ENCODE measurements around the gene PTPRE.

Gene PTPRE

DNA sequence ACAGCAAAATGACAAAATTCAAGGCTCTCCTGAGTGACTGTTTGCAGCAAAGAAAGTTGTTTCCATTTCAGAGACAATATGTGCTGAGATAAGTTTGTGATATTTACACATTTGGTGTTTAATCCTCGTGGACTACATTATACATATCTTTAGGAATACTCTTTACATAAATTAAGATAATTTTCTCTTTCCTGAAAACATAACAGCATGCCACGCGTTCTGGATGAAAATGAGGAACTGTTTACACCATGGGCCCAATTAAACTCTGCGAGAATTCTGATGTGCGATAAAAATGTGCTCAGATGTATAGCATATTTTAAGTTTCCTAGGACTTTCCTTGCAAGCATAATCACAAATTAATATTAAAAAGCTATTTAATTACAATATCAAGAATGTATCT, 26.4 kb downstream of the PTPRE start:
- Histone ChIP-seq H3K4me3 (ENCODE audit: low read length) (no peak overlapping the region), H3K27ac (ENCODE audit: low read depth, low read length) (no peak overlapping the region), H3K9ac (ENCODE audit: low read depth, low read length) (no peak overlapping the region), H3K36me3 (ENCODE audit: insufficient read depth, low read length) (no peaks in the 10 kb centered on the region), H3K9me3 (ENCODE audit: insufficient read depth, low read depth, low read length) (no peaks in the 10 kb centered on the region), H3K4me1 (ENCODE audit: insufficient read depth, low read length) (peaks cover 7% of the 10 kb centered on the region; the same call in 1 of the 2 replicates), H3K27me3 (ENCODE audit: insufficient read depth, low read length) (no peaks in the 10 kb centered on the region)
- 98% methylated on average over 4 of the region's 5 CpGs for WGBS

DNA sequence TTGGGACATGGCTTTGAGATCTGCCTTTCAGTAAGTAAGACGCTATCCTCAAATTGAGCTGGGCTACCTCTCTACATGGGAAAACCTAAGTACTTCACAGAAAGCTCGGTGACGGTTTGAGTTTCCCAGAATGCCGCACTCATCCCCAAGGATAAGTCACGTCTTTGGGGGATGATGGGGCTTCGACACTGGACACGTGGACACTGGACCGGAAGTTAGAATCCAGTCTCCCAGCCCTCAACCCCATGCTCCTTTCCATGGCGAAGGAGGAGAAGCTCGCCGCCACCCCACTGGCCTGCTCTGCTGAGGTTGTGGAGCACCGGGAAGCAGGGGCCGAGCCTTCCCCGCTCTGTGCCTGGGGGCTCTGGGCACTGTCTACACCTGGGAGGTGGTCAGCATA, 27.5 kb downstream of the PTPRE start:
- WGBS = 95% methylated on average over 14 of the region's 14 CpGs
- Histone ChIP-seq H3K27ac (ENCODE audit: low read depth, low read length) (no peak overlapping the region), H3K9me3 (ENCODE audit: insufficient read depth, low read depth, low read length) (no peaks in the 10 kb centered on the region), H3K9ac (ENCODE audit: low read depth, low read length) (no peak overlapping the region), H3K27me3 (ENCODE audit: insufficient read depth, low read length) (no peaks in the 10 kb centered on the region), H3K36me3 (ENCODE audit: insufficient read depth, low read length) (no peaks in the 10 kb centered on the region), H3K4me1 (ENCODE audit: insufficient read depth, low read length) (peaks cover 7% of the 10 kb centered on the region; the same call in 1 of the 2 replicates), H3K4me3 (ENCODE audit: low read length) (no peak overlapping the region)

DNA sequence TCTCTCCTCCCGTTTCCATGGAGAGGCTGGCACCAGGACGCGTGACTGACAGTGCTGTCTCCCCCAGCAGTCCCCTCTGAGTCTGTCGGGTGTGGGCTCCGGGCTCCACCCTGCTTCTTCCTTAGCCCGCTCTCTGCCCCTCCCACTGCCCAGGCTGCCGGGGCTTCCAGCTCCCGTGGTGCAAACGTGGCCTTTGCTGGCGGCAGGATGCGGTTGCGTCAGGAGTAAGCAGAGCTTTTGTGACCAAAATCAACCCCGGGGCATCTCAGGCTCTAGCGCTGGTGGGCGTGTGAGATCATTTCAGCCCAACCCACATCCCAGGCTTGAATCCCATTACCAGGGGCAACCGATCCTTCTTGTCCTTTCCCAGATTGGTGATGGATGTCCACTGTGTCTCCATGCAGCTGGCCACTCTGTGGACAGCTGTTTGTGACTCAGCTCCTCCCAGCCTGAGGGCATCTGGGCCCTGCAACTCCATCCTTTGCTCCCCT, 28.2 kb downstream of the PTPRE start:
- Histone ChIP-seq H3K27ac (ENCODE audit: low read depth, low read length) (no peak overlapping the region), H3K9ac (ENCODE audit: low read depth, low read length) (no peak overlapping the region), H3K4me1 (ENCODE audit: insufficient read depth, low read length) (peaks cover 7% of the 10 kb centered on the region; the same call in 1 of the 2 replicates), H3K4me3 (ENCODE audit: low read length) (no peak overlapping the region), H3K9me3 (ENCODE audit: insufficient read depth, low read depth, low read length) (no peaks in the 10 kb centered on the region), H3K27me3 (ENCODE audit: insufficient read depth, low read length) (no peaks in the 10 kb centered on the region), H3K36me3 (ENCODE audit: insufficient read depth, low read length) (no peaks in the 10 kb centered on the region)
- 89% methylated on average over 16 of the region's 16 CpGs for WGBS

- Histone ChIP-seq H3K9me3 (ENCODE audit: insufficient read depth, low read depth, low read length) (no peaks in the 10 kb centered on the region), H3K4me1 (ENCODE audit: insufficient read depth, low read length) (peaks cover 7% of the 10 kb centered on the region; the same call in 1 of the 2 replicates), H3K9ac (ENCODE audit: low read depth, low read length) (no peak overlapping the region), H3K27me3 (ENCODE audit: insufficient read depth, low read length) (no peaks in the 10 kb centered on the region), H3K36me3 (ENCODE audit: insufficient read depth, low read length) (no peaks in the 10 kb centered on the region), H3K27ac (ENCODE audit: low read depth, low read length) (no peak overlapping the region), H3K4me3 (ENCODE audit: low read length) (no peak overlapping the region)
These were observed 30.2 kb downstream of the PTPRE start for GRCh38 chr10:127937069-127937468.

GRCh38 chr10:127937915-127938463, 31.1 kb downstream of the PTPRE start:
- WGBS = 88% methylated on average over 4 of the region's 5 CpGs
- Histone ChIP-seq H3K4me1 (ENCODE audit: insufficient read depth, low read length) (peaks cover 7% of the 10 kb centered on the region; the same call in 1 of the 2 replicates), H3K9ac (ENCODE audit: low read depth, low read length) (no peak overlapping the region), H3K4me3 (ENCODE audit: low read length) (no peak overlapping the region), H3K9me3 (ENCODE audit: insufficient read depth, low read depth, low read length) (no peaks in the 10 kb centered on the region), H3K27ac (ENCODE audit: low read depth, low read length) (no peak overlapping the region), H3K27me3 (ENCODE audit: insufficient read depth, low read length) (no peaks in the 10 kb centered on the region), H3K36me3 (ENCODE audit: insufficient read depth, low read length) (no peaks in the 10 kb centered on the region)

GRCh38 chr10:127939786-127940330, 33.0 kb downstream of the PTPRE start:
- Histone ChIP-seq H3K4me3 (ENCODE audit: low read length) (no peak overlapping the region), H3K27me3 (ENCODE audit: insufficient read depth, low read length) (no peaks in the 10 kb centered on the region), H3K9ac (ENCODE audit: low read depth, low read length) (no peak overlapping the region), H3K9me3 (ENCODE audit: insufficient read depth, low read depth, low read length) (no peaks in the 10 kb centered on the region), H3K27ac (ENCODE audit: low read depth, low read length) (no peak overlapping the region), H3K4me1 (ENCODE audit: insufficient read depth, low read length) (peaks cover 7% of the 10 kb centered on the region; the same call in 1 of the 2 replicates), H3K36me3 (ENCODE audit: insufficient read depth, low read length) (no peaks in the 10 kb centered on the region)
- WGBS = 91% methylated on average over 4 of the region's 4 CpGs

DNA sequence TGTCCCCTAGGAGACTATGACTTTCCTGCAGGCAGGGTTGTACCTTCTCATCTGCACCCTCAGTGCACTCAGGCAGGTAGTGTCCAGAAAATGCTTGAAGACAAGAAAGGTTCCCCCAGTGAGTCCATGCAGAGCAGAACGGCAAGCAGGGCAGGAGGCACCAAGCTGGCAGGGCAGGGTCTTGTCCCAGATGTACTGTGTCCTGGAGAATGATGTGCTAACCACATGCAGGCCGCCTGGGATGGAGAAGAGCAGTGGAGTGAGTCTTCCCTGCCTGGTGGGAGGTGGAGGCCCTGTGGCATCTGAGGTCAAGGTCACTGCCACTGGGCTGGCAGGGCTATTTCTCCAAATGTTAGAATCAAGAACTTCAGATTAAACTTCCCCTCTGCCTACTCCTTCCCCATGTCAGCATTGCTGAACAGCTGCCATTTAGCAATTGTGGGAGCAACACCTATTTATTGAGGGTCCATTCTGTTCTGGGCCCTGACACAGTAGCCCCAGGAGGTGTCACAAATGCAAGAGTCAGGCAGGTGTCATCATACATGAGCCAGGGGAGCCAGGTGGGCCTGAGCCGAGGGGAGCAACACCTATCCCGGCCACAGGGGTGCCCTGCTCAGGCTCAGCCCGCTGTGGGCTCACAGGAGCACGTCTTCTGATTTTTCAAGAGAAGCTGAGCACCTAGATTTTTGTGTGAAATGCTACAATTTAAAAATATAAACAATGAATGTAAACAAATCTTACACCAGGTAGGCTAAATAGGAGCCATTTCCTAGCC, 34.1 kb downstream of the PTPRE start:
- Histone ChIP-seq H3K27me3 (ENCODE audit: insufficient read depth, low read length) (no peaks in the 10 kb centered on the region), H3K36me3 (ENCODE audit: insufficient read depth, low read length) (no peaks in the 10 kb centered on the region), H3K4me1 (ENCODE audit: insufficient read depth, low read length) (peaks cover 7% of the 10 kb centered on the region; the same call in 1 of the 2 replicates), H3K9ac (ENCODE audit: low read depth, low read length) (no peak overlapping the region), H3K4me3 (ENCODE audit: low read length) (no peak overlapping the region), H3K27ac (ENCODE audit: low read depth, low read length) (no peak overlapping the region), H3K9me3 (ENCODE audit: insufficient read depth, low read depth, low read length) (no peaks in the 10 kb centered on the region)
- WGBS = 78% methylated on average over 6 of the region's 6 CpGs

- no peaks in the 10 kb centered on the region for H3K9me3 ChIP-seq (ENCODE audit: insufficient read depth, low read depth, low read length)
- H3K4me3 ChIP-seq (ENCODE audit: low read length) = no peak overlapping the region
- H3K9ac ChIP-seq (ENCODE audit: low read depth, low read length) = no peak overlapping the region
- H3K36me3 ChIP-seq (ENCODE audit: insufficient read depth, low read length) = no peaks in the 10 kb centered on the region
- 84% methylated on average over 7 of the region's 7 CpGs for whole genome bisulfite sequencing
- no peaks in the 10 kb centered on the region for H3K4me1 ChIP-seq (ENCODE audit: insufficient read depth, low read length)
- no peaks in the 10 kb centered on the region for H3K27me3 ChIP-seq (ENCODE audit: insufficient read depth, low read length)
- no peak overlapping the region for H3K27ac ChIP-seq (ENCODE audit: low read depth, low read length)
These were observed 35.9 kb downstream of the PTPRE start for GRCh38 chr10:127942811-127943210.

GRCh38 chr10:127943336-127943910, 36.5 kb downstream of the PTPRE start:
- H3K9ac ChIP-seq (ENCODE audit: low read depth, low read length) = no peak overlapping the region
- 89% methylated on average over 10 of the region's 10 CpGs for WGBS
- no peaks in the 10 kb centered on the region for H3K36me3 ChIP-seq (ENCODE audit: insufficient read depth, low read length)
- no peaks in the 10 kb centered on the region for H3K9me3 ChIP-seq (ENCODE audit: insufficient read depth, low read depth, low read length)
- H3K27me3 ChIP-seq (ENCODE audit: insufficient read depth, low read length) = no peaks in the 10 kb centered on the region
- no peak overlapping the region for H3K27ac ChIP-seq (ENCODE audit: low read depth, low read length)
- H3K4me3 ChIP-seq (ENCODE audit: low read length) = no peak overlapping the region
- no peaks in the 10 kb centered on the region for H3K4me1 ChIP-seq (ENCODE audit: insufficient read depth, low read length)

DNA sequence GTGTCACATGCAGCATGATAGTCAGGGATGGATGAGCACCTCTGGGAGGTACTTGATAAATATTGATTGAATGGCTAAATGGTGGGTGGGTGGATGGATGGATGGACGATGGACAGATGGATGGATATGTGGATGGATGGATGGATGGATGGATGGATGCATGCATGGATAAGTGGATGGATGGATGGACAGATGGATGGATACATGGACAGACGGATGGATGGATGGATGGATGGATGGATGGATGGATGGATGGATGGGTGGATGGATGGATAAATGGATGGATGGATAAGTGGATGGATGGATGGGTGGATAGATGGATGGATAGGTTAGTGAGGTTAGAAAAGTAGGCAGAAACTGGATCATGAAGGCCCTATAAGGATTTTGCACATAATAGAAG, 37.4 kb downstream of the PTPRE start:
- H3K9ac ChIP-seq (ENCODE audit: low read depth, low read length) = no peak overlapping the region
- no peaks in the 10 kb centered on the region for H3K9me3 ChIP-seq (ENCODE audit: insufficient read depth, low read depth, low read length)
- H3K27ac ChIP-seq (ENCODE audit: low read depth, low read length) = no peak overlapping the region
- no peaks in the 10 kb centered on the region for H3K4me1 ChIP-seq (ENCODE audit: insufficient read depth, low read length)
- H3K27me3 ChIP-seq (ENCODE audit: insufficient read depth, low read length) = no peaks in the 10 kb centered on the region
- WGBS = 91% methylated on average over 2 of the region's 2 CpGs
- no peaks in the 10 kb centered on the region for H3K36me3 ChIP-seq (ENCODE audit: insufficient read depth, low read length)
- no peak overlapping the region for H3K4me3 ChIP-seq (ENCODE audit: low read length)

DNA sequence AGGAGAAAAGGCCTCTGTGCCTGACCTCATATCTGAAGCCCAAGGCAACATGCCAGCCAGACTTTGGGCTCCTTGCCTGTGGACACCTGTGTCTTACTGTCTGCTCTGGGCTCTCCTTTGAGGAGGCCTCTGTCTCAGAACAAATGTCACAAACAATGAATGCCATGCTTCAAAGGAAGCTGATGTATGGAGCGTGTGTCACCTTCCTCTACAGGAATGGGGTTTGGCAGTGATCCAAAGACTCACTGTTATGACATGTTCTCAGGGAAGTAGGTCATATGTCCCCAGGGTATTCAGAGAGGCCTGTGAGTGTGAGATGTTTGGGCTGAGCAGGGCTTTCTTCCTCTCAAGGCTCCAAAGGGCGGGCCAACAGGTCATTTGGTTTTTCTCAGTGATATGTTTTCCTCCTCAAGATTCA, 38.4 kb downstream of the PTPRE start:
- Histone ChIP-seq H3K9ac (ENCODE audit: low read depth, low read length) (no peak overlapping the region), H3K9me3 (ENCODE audit: insufficient read depth, low read depth, low read length) (no peaks in the 10 kb centered on the region), H3K27ac (ENCODE audit: low read depth, low read length) (no peak overlapping the region), H3K4me3 (ENCODE audit: low read length) (no peak overlapping the region), H3K4me1 (ENCODE audit: insufficient read depth, low read length) (no peaks in the 10 kb centered on the region), H3K27me3 (ENCODE audit: insufficient read depth, low read length) (no peaks in the 10 kb centered on the region), H3K36me3 (ENCODE audit: insufficient read depth, low read length) (no peaks in the 10 kb centered on the region)
- WGBS = 92% methylated on average over 2 of the region's 2 CpGs
